GM18526 (cell line): ENCODE measurements around the gene RAB11A.

ENCODE experiments used
- POLR2A ChIP-seq: IDR thresholded peaks from 3 replicates; pipeline ENCODE4 v1.6.1; 2011; ENCODE audit not compliant: insufficient read length; ENCODE audit errors: extremely low read depth

Gene RAB11A

DNA sequence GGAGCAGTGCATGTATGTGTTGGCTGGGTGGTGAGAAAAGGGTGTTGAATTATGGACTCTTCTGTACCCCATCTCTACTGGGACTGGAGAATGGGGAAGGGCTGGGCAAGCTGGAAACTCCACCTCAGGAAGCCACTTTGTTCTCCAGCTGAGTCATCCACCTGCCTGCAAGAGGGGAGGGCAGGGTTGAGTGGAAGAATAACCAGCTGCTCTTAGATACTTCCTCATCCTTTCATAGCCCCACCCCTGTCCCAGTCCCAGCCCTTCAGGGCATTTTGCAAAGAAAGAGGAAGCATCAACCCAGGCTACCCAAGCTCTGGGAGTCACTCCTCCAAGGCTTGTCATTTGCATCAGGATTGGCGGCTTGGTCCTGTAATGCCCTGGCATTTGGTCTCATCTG is 33.1 kb downstream of the RAB11A start:
- no peak for TF ChIP-seq POLR2A

DNA sequence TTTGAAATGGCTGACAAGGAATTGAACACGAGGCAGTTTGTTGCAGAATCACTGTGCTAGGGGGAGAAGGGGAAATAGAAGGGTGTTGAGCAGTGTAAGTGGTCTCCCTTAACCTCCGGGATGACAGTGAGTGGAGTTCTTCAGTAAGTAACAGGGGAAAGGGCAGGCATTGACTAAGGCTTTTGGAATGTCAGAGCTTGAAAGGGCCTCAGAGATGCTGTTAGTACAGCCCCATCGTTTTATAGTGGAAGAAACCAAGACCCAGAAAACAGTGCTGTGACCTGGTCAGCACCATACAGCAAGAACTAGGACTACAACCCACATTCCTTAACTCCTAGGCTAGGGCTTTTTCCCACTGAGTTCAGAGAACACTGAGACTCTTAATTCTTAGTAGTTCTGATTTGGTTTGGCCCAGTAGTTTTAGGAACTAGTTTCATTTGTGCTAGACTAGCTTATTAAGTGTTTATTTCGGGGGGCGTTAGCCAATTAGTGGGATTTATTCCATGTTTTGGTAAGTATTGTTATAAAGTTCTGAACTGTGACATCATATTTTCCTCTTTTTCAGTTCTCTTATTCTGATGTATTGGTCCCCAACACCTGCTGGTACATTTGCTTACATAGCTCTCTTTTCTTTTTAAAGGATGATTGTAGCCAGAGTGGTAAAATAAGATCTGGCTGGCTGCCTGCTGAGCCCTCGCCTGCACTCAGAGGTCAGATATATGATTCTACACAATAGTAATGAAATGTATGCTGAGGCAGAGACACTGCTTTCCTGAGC is 34.2 kb downstream of the RAB11A start:
- TF ChIP-seq POLR2A, result no peak

DNA sequence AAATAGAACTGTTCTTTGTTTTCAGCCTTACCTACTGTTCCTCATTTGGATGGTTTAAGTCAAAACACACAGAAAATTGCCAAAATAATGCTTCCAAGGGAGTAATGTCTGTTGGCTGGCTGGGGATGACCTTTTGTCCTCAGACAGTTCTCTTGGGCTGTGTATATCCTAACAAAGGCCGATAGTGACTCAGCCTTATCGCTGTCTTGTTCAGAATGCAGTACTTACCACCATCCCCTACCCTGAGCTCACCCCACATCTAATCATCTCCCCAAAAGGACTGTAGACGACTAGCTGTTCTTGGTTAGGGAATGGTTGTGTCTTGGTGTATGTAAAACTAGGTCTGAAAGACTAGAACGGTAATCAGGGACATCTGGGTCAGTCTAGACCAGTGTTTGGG is 35.0 kb downstream of the RAB11A start:
- TF ChIP-seq POLR2A, result no peak

DNA sequence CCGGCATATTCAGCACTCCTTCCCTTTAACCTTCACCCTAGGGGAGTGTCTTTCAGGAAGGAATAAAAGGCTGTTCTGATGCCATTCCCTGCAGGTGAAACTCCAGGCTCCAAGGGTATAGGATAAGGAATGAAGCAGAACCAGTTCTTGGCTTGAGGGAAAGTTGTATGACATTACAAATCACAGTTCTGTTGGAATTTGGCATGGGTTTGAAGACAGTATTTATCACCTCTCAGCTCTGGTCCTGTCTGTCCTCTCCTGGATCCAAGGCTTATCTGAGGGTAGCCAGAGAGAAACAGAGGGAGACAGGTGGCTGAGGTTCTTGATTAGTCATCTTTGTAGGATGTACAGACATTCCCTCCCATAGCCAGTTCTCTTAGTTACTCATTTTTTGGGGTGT is 37.1 kb downstream of the RAB11A start:
- no peak for TF ChIP-seq POLR2A

DNA sequence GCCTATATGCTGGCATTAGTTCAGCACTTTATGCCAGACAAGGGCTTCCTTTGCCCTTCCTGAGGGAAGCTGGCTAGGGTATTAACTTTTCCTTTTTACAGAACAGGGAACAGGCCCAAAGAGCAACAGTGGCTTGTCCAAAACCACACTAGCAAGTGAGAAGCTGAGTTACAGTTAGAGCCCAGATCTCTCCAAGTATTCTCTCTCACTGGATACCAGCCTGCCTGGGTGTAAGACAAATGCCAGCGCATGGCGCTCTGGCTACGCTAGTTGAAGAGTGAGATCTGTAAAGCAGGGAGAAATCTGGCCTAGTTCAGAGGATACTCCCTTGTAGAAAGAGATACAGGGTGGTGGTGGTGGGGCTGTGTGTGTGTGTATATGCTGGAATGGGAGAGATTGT is 38.4 kb downstream of the RAB11A start:
- no peak for TF ChIP-seq POLR2A

DNA sequence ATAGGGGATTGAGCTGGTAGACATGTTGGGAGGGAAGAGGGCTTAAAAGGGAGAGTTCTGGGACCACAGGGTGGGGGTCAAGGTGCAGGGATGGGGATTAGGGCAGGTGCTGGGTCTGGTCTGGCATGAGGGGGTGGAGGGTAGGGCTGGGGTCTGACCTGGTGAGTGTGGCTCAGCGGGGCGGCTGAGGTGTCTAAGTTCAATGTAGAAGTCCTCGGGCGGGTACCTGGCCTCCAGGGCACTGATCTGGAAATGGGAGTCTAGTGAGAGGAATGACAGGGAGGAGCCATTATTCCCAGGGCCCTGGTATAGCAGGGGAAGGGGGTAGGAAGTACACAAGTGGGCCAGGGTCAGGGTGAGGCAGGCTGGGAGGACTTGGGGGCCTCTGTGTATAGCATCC is 39.6 kb downstream of the RAB11A start:
- TF ChIP-seq POLR2A, result no peak

DNA sequence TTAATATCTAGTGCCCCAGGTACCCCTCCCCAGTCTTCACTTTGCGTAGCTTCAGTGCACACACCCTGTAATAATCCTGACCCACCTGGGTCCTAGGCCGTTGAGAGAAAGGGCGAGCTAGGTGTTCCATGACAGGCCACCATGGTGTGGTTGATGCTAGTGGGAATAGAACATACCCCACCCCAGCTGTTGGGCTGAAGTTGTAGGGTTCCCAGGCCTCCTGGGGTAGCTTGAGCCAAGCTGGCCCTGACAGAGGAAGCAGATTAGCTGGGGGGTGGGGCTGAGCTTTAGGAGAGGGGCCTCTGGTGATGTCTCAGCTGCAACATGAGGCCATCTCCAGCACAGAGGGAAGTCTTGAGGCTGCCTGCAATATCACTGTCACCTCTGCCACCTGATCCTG is 40.5 kb downstream of the RAB11A start:
- TF ChIP-seq POLR2A, result no peak

DNA sequence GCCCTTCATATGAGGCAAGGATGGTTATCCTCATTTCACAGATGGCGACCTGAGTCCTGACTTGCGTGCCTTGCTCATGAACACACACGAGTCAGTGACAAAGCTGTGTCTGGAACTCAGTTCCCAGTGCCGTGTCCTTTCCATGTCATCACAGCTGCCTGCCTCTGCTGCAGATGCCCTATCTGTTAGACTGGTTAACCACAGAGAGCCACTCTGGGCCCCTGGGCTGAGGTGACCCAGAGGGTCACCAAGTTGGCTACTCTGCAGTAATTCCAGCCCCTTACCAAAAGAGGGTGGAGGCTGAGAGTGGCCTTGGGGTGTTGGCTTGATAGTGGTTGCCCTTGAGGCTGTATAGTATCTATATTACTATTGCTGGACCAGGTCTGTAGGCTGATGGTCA is 41.0 kb downstream of the RAB11A start:
- TF ChIP-seq POLR2A, result no peak

DNA sequence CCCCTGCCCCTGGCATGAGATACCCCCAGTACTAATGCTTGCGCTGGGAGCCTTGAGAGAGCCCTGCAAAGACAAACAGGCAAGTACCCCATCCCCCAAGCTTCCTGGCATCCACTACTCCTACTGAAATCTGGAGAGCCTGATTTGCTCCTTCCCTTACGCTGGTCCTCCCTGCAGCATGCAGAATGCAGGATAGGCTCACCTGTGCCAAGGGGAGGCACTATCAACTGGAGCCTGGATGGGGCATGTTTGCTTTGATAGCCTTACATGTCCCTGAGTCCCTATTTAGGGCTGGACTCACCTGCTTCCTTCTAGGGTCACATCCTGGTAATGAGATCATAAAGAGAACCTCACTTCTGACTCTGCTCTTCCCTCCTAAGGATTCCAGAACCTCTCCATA is 42.9 kb downstream of the RAB11A start:
- no peak for TF ChIP-seq POLR2A

DNA sequence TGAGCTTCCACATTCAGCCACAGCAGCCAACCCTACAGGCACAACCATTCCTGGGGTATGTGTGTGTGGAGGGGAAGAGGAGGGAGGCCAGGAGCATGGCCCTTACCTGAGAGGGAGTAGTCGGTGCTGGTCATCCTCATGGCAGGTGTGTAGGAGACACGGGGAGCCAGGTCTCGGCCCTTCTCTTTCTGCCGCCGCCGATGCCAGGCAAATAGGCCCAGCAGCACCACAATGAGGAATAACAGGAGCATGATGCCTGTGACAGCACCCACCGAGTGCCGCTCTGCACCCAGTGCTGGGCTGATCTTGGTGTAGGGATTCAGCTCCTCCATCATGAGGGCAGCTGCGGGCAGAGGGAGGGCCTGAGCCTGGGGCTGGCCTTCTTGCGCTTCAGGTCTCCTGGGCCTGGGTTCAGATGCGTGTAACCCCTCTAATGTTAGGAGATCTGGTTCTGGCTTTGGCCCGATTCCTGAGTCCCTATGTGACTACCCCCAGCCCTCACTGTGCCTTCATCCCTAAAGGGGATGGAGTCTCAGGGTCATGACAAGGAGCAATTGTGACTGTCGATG is 44.4 kb downstream of the RAB11A start:
- TF ChIP-seq POLR2A, result no peak

DNA sequence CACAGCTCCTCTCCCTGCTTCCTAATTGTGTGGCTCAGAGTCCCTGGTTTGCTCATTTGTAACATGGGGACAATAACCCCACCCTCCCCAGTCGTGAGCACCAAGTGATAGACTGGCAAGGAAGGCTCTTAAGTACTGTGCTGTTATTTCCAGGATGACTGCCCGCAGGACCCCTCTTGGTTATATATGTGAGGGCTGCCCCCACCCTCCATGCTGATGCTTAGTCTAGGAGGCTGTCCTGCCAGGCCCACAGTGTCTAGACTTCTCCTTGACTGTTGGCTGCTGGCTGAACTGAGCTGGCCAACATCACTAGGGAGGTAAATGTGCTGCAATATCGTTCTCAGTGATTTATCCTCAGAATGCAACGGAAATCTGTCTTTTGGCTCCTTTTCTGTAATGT is 45.1 kb downstream of the RAB11A start:
- no peak for TF ChIP-seq POLR2A

DNA sequence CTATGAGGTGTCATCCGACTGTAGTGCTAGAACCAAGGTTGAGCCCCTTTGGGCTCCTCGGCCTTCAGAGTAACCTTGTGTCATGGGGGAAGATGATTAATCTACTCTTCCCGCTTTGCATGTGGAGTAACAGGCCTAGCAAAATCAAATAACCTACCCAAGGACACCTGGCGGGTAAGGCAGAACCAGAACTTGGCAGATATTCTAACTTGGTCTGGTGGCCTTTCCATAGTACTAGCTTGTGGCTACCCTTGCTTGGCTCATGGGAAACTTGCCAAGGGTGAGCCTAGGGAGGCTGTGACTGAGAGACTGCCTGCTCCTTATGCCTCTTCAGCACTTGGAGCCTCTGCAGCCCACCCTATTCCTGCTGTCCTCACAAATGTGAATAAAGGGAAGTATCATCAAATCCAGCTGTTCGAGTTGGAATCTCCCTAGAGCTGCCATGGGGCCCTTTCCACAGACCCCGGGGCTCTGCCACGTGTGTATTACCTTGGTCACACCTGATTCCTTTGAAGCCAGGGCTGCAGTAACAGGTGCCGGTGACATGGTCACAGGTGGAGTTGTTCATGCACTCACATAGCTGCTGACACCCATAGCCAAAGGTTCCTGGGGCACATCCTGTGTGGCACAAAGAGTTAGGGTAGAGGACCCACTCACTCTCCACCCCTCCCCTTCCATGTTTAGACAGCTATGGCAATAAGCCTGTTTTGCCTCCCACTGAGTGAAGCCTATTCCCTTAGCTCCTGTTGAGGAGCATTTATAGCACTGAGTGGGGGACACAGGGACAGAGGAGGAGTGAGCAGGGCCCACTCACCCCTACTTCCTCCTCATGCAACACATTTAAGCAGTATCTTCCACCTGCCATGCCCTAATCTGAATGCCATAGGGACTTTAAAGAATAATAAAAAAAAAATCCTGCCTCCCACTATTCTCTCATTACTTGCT is 46.0 kb downstream of the RAB11A start:
- TF ChIP-seq POLR2A, result no peak

DNA sequence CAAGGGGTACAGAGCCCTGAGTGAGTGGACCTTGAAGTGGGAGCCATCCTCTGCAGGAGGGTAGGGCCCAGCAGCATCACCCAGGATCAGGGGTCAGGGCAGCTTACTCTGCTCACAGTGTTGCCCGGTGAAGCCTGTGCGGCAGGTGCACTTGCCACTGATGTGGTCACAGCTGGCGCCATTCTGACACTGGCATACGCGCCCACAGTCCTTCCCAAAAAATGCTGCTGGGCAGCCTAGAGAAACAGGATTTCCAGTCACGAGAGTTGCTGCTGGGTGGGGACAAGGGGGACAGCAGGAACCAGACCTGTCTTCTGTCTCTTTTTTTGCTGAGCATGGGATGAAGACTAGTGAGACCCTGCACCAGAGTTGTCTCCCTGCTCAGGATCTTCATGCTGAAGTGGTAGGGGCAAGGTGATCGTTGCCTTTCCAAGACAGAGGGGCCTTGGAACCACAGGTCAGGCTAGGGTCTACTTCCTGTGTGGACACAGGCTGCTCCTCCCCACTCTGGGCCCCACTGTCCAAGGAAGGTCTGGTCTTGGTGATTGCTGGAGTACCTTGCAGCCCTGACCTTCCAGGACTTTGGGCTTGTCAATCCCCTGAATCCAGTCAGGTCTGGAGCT is 46.9 kb downstream of the RAB11A start:
- no peak for TF ChIP-seq POLR2A

DNA sequence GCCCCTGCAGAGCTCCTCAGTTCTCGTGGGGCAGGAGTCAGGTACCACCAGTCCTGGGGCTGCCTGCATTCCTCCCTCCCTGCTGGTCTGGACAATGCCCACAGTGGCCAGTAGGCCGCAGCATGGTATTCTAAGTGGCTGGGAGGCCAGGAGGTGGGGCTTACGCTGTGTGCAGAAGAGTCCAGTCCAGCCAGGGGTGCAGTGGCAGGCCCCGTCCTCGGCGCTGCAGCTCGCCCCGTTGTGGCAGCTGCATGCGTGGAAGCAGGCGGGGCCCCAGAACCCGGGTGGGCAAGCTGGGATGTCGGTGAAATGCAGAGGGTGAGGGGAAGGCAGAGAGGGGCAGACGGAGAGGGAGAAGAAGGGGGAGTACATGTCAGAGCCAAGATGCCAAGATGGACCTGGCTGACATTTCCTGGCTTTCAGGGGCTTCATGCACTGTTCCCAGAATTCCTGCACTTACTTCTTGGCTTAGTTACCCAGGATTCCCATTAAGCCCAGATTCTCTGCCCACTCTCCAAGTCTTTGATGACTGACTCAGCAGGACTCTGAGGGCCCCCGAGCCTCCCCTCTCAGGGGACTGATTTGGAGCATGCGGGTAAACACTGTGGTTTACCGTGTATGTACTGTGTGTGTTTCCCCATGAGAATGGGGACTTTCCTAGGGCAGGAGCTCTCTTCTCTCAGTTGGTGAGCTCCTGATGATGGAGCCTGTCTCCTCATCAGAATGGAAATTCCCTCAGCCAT is 47.5 kb downstream of the RAB11A start:
- TF ChIP-seq POLR2A, result no peak

DNA sequence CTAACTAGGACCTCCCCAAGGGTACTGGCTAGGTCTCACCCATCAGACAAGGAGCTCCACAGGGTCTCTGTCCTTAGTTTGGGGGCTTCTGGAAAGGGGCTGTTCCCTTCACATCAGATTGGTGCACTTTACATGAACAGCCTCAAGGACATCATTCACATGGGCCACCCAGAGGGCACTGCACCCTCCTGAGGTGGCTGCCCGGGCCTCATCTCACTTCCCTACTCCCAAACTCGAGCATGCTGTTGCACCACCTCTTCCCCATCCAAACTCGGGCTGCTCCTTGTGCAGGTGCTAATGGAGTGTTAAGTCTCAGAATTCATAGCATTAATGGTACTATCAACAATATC is 48.1 kb downstream of the RAB11A start:
- TF ChIP-seq POLR2A, result peak; percentile 21
